GM23338 (cell line): Measurements from ENCODE around the gene RCSD1. TPM values are rescaled to one million over a fixed set of nuclear protein-coding genes. Genes with fewer than 3 reads are reported as not detected.

ENCODE experiments used
- ATAC-seq: fragments of 200-7000 bp; cut with Tn5 transposase; 3 replicates; pipeline ENCODE4 v1.9.1; 2020
- DNase-seq: peaks from one replicate; pipeline ENCODE4 v3.0.0-alpha.2; 2015; ENCODE audit warnings: low spot score
- H2AFZ ChIP-seq: fragments of 200-600 bp; sonication (generic); 2 replicates; pipeline ENCODE4 v1.8.0; 2016; ENCODE audit warnings: antibody characterized with exemption, mild to moderate bottlenecking, moderate library complexity
- H3F3A ChIP-seq: fragments of 200-600 bp; sonication (generic); replicated peaks from 2 replicates; pipeline ENCODE4 v1.8.0; 2017; ENCODE audit warnings: antibody characterized with exemption, mixed run types, low read depth
- H3K27ac ChIP-seq: fragments of 200-600 bp; sonication (generic); 2 replicates; pipeline ENCODE4 v1.6.1; 2016; ENCODE audit warnings: low read depth
- H3K27me3 ChIP-seq: fragments of 200-600 bp; sonication (generic); 2 replicates; pipeline ENCODE4 v1.8.0; 2016; ENCODE audit warnings: mild to moderate bottlenecking, mixed run types, moderate library complexity; ENCODE audit not compliant: insufficient read depth
- H3K36me3 ChIP-seq: fragments of 200-600 bp; sonication (generic); 2 replicates; pipeline ENCODE4 v1.8.0; 2016; ENCODE audit warnings: mild to moderate bottlenecking; ENCODE audit not compliant: insufficient read depth
- H3K4me1 ChIP-seq: fragments of 200-600 bp; sonication (generic); 2 replicates; pipeline ENCODE4 v1.8.0; 2016; ENCODE audit warnings: mild to moderate bottlenecking, moderate library complexity; ENCODE audit not compliant: insufficient read depth
- H3K4me2 ChIP-seq: fragments of 200-600 bp; sonication (generic); 2 replicates; pipeline ENCODE4 v1.7.1; 2017; ENCODE audit warnings: mixed run types
- H3K4me3 ChIP-seq: fragments of 200-600 bp; sonication (generic); 2 replicates; pipeline ENCODE4 v1.6.1; 2016; ENCODE audit warnings: mixed run types
- H3K79me2 ChIP-seq: fragments of 200-600 bp; sonication (generic); replicated peaks from 2 replicates; pipeline ENCODE4 v1.8.0; 2017; ENCODE audit warnings: mild to moderate bottlenecking; ENCODE audit not compliant: insufficient read depth
- H3K9me2 ChIP-seq: fragments of 200-600 bp; sonication (generic); 2 replicates; pipeline ENCODE4 v1.8.0; 2017; ENCODE audit not compliant: insufficient read depth
- H4K20me1 ChIP-seq: fragments of 200-600 bp; sonication (generic); replicated peaks from 2 replicates; pipeline ENCODE4 v1.8.0; 2017; ENCODE audit warnings: mild to moderate bottlenecking; ENCODE audit not compliant: insufficient read depth
- H3K27ac Mint-ChIP-seq: 2 replicates; pipeline ENCODE4 v1.8.0; 2020; ENCODE audit warnings: inconsistent platforms, mild to moderate bottlenecking, moderate library complexity, mixed read lengths
- H3K27me3 Mint-ChIP-seq: 3 replicates; pipeline ENCODE4 v1.8.0; 2022; ENCODE audit warnings: low read depth, mild to moderate bottlenecking, moderate library complexity, mixed read lengths, inconsistent platforms; ENCODE audit not compliant: insufficient read depth, poor library complexity
- H3K36me3 Mint-ChIP-seq: 3 replicates; pipeline ENCODE4 v1.8.0; 2021; ENCODE audit warnings: low read depth, mild to moderate bottlenecking, inconsistent platforms, moderate library complexity, mixed read lengths
- H3K4me1 Mint-ChIP-seq: 3 replicates; pipeline ENCODE4 v1.8.0; 2020; ENCODE audit warnings: mild to moderate bottlenecking, inconsistent platforms, mixed read lengths
- H3K4me3 Mint-ChIP-seq: 3 replicates; pipeline ENCODE4 v1.8.0; 2021; ENCODE audit warnings: moderate library complexity, mild to moderate bottlenecking, inconsistent platforms, mixed read lengths
- H3K9me3 Mint-ChIP-seq: 3 replicates; pipeline ENCODE4 v1.8.0; 2020; ENCODE audit warnings: moderate library complexity, mild to moderate bottlenecking, inconsistent platforms, mixed read lengths
- CREB1 ChIP-seq: fragments of 250-450 bp; sonication (Bioruptor Pico); IDR thresholded peaks from 2 replicates; pipeline ENCODE4 v1.5.0; 2020; ENCODE audit warnings: low read depth, mild to moderate bottlenecking, moderate library complexity
- ETS1 ChIP-seq: IDR thresholded peaks from 2 replicates; pipeline ENCODE4 v1.6.1; 2016; ENCODE audit warnings: antibody characterized with exemption
- EZH2 ChIP-seq: fragments of 200-600 bp; sonication (generic); IDR thresholded peaks from one replicate; pipeline ENCODE4 v1.8.0; 2017; ENCODE audit warnings: antibody characterized with exemption, mild to moderate bottlenecking, low read depth; ENCODE audit not compliant: unreplicated experiment
- EZH2phosphoT487 ChIP-seq: fragments of 200-600 bp; sonication (generic); IDR thresholded peaks from one replicate; pipeline ENCODE4 v1.8.1; 2018; ENCODE audit warnings: antibody characterized with exemption; ENCODE audit not compliant: unreplicated experiment
- STAT1 ChIP-seq: IDR thresholded peaks from one replicate; pipeline ENCODE4 v1.6.1; 2016; ENCODE audit warnings: antibody characterized with exemption; ENCODE audit not compliant: unreplicated experiment
- ZNF114 ChIP-seq: fragments of 250-450 bp; sonication (Bioruptor Pico); IDR thresholded peaks from 2 replicates; pipeline ENCODE4 v1.5.0; 2020; ENCODE audit warnings: mild to moderate bottlenecking, moderate library complexity
- ZNF331 ChIP-seq: fragments of 250-450 bp; sonication (Bioruptor Pico); IDR thresholded peaks from 2 replicates; pipeline ENCODE4 v1.5.0; 2020; ENCODE audit warnings: low read depth, mild to moderate bottlenecking, moderate library complexity
- ZNF462 ChIP-seq: fragments of 250-450 bp; sonication (Bioruptor Pico); IDR thresholded peaks from 2 replicates; pipeline ENCODE4 v1.5.0; 2020; ENCODE audit warnings: mild to moderate bottlenecking, moderate library complexity
- polyA plus RNA-seq: library from polyadenylated mRNA; unstranded; fragments of >200 nt; fragmentation: Nextera tagmentation; extraction: Ambion mirVana; gene quantifications from 2 replicates; pipeline ENCODE4 v1.2.1, GENCODE V29; 2016
- total RNA-seq: library from RNA; depleted of rRNA; stranded (reverse); fragments of >200 nt; shearing (Covaris generic); gene quantifications from 2 replicates; pipeline ENCODE4 v1.2.3, GENCODE V29; 2014

The RCSD1 gene
- total and polyA plus RNA-seq, 2 experiments from 2014 or later: 0.18 to 0.73 TPM

DNA sequence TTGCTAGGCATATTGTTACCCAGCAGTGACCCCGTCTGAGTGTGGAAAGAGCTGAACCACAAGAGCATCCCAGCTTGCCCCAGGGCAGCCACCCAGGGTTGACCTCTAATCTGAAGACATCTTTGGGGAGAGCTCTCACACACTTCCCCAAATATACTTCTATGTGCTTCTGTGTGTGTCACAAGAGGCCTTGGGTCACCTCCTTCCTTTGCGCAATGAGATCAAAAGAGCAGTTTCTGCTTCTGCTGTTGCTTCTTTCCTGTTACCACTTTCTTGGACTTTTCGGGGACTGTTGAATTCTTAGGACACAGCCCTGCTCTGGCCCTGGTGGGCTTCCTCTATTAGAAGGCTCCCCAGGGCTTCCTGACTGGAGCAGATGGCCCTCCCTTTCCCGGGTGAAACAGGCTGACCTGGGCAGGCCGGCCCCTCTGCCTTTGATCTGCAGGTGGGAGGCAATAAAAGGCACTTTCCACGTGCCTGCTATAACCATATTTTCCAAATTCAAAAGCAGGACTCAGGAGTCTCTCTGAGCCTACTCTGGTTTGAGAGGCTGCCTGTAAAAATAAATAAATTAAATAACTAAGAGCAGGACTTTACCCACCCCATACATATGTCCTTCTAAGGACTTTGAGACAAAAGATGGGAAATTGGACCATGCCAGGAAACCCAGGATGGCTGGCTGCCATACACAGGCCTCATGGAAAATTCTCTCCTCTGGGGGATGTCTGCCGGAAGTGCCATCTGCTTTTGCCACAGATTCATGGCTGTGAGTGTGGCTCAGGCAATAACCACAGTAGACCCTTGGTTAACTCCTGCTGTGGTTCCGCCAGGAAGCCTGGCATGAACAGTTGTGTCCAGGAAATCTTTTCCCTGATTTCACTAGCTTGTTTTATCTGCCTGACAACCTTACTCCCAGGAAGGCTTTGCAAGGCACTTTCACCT lies 28.3 kb upstream of the RCSD1 start (continued):
- TF ChIP-seq ZNF462 (no peak), ZNF331 (no peak), EZH2phosphoT487 (no peak), STAT1 (no peak), ETS1 (no peak)

- Histone ChIP-seq H3K9me2 (0 out of 2 replicates have a peak, but pooled peaks cover 11% of the 10 kb centered on the region), H3K4me2 (no peak overlapping the region), H3K4me3 (no peak overlapping the region), H4K20me1 (no peaks in the 10 kb centered on the region), H3F3A (no peaks in the 10 kb centered on the region), H3K27me3 (no peaks in the 10 kb centered on the region), H3K27ac (no peak overlapping the region), H2AFZ (no peak overlapping the region), H3K79me2 (no peaks in the 10 kb centered on the region), H3K4me1 (no peaks in the 10 kb centered on the region), H3K36me3 (no peaks in the 10 kb centered on the region)
- DNase-seq: no peak
- peaks cover 17% of the 10 kb centered on the region for H3K9me3 Mint-ChIP-seq
- no peak overlapping the region for H3K27ac Mint-ChIP-seq
- H3K36me3 Mint-ChIP-seq: peaks cover 9% of the 10 kb centered on the region; the same call in 2 of the 3 replicates
- ATAC-seq: no peak
- no peak for TF ChIP-seq ZNF114 (CRISPR knock-in tag)
- no peak for TF ChIP-seq CREB1 (CRISPR knock-in tag)
- TF ChIP-seq EZH2phosphoT487: no peak
- TF ChIP-seq EZH2: no peak
- no peak for TF ChIP-seq ETS1
- H3K4me1 Mint-ChIP-seq: peaks cover 5% of the 10 kb centered on the region
- H3K27me3 Mint-ChIP-seq: no peaks in the 10 kb centered on the region
- no peak overlapping the region for H3K4me3 Mint-ChIP-seq
Observed at GRCh38 chr1:167602840-167603239, 27.2 kb upstream of the RCSD1 start.
